Tibial nerve (tissue), 4 donors: Measurements from ENCODE around the gene WDFY3.

Source experiments
- EP300 ChIP-seq, 2 donors: sonication (generic); formaldehyde crosslinking; IDR thresholded peaks; one replicate each; pipeline ENCODE4 v1.6.1; 2017; ENCODE audit warnings: antibody characterized with exemption in 2 of 2, mild to moderate bottlenecking in 1 of 2
- POLR2A ChIP-seq, 2 donors: fragments of 450-650 bp; IDR thresholded peaks; one replicate each; pipeline ENCODE4 v1.6.1; 2017; ENCODE audit warnings: antibody characterized with exemption in 2 of 2, mild to moderate bottlenecking in 2 of 2, moderate library complexity in 2 of 2
- TF ChIP-seq, protein P1 (sequence below), 5 experiments: fragments of 200-600 bp in 3 of 5; fragments of 450-650 bp in 2 of 5; sonication (generic) in 3 of 5; IDR thresholded peaks; one replicate each; pipeline ENCODE4 v1.5.1; 2016 to 2019; ENCODE audit warnings: antibody characterized with exemption in 5 of 5, mild to moderate bottlenecking in 3 of 5, moderate library complexity in 2 of 5

DNA sequence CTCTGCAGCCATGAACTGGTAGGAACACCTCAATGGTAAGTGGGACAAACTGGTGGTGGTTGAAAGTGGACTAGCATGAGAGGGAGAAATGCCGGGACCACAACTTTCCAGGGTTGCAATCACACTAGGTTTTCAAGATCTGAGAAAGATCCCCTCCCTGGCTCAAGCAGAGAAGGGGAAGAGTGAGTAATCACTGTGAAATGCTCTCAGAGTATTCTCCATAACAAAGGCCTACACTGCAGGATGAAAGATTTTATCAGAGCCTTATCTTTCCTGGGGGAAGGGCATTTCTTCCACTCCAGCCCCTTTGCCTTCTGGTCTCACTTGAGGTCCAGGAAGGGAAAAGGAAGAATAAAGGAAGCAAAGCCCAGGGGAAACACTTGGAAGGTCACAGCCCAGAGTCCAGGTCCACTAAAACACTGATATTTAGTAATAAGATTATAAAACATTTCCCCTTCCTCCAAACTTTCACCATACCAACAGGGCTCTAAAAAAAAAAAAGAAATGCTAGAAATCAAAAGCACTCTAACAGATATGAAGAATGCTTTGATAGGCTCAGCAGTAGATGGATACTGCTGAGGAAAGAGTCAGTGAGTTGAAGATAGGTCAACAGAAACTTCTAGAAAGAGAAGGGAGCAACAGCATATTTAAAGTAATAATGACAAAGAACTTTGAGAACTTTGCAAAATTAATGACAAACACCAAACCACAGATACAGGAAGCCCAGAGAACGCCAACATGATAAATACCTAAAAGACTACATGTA is 95.9 kb downstream of the WDFY3 start:
- TF ChIP-seq, protein P1, sequence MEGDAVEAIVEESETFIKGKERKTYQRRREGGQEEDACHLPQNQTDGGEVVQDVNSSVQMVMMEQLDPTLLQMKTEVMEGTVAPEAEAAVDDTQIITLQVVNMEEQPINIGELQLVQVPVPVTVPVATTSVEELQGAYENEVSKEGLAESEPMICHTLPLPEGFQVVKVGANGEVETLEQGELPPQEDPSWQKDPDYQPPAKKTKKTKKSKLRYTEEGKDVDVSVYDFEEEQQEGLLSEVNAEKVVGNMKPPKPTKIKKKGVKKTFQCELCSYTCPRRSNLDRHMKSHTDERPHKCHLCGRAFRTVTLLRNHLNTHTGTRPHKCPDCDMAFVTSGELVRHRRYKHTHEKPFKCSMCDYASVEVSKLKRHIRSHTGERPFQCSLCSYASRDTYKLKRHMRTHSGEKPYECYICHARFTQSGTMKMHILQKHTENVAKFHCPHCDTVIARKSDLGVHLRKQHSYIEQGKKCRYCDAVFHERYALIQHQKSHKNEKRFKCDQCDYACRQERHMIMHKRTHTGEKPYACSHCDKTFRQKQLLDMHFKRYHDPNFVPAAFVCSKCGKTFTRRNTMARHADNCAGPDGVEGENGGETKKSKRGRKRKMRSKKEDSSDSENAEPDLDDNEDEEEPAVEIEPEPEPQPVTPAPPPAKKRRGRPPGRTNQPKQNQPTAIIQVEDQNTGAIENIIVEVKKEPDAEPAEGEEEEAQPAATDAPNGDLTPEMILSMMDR (IDR thresholded peaks at IDR 0.05): no peak
- TF ChIP-seq POLR2A (IDR thresholded peaks at IDR 0.05) (no peak), EP300 (IDR thresholded peaks at IDR 0.05) (no peak)
